NCI-H2196 (cell line): Measurements from ENCODE around the gene AP1AR.
"Not testable (repeated sequence)": the region's sequence is repeated elsewhere in the genome, so short reads cannot be mapped to it uniquely, and the experiment has no call there.

Source experiments
- DNase-seq: peaks from one replicate; lab custom pipeline; 2025; ENCODE audit not compliant: unreplicated experiment; lab: John Stamatoyannopoulos, UW

AP1AR gene

GRCh38 chr4:112309263-112309791, 77.7 kb downstream of the AP1AR start:
- not testable (repeated sequence) for DNase-seq

DNA sequence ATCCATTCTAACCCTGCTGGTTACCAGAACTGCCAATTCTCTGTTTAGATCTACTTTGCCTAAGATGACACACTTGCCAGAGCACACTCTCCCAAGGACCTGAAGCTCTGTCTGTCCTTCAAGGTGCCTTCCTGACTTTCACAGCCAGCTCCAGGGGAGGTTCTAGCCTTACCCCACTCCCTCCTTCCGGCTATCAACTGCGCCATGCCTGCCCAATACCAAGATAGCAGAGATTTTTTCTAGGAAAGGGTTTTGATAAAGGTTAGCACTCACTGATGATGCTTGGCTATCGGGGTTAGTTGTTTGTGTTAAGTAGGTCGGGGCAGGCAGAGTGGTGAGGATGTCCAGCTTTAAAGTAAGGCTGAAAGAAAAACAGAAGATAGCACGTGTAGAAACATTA, 79.9 kb downstream of the AP1AR start:
- DNase-seq: no peak

- no peak for DNase-seq
These were observed 81.1 kb downstream of the AP1AR start for GRCh38 chr4:112312610-112313239.

- no peak for DNase-seq
These were observed 83.9 kb downstream of the AP1AR start for GRCh38 chr4:112315446-112315845.

- DNase-seq: no peak
These were observed 84.8 kb downstream of the AP1AR start for GRCh38 chr4:112316360-112316759.

- no peak for DNase-seq
These were observed 86.9 kb downstream of the AP1AR start for GRCh38 chr4:112318239-112319142.
